T-helper 22 cell (primary cell): ENCODE data around the gene PRF1.
A peak's percentile ranks its signal among the peaks of the same experiment; 100 is the strongest.
"Not testable (repeated sequence)": the region's sequence is repeated elsewhere in the genome, so short reads cannot be mapped to it uniquely, and the experiment has no call there.

Experiments used
- DNase-seq: peaks from one replicate; pipeline ENCODE4 v3.0.0-alpha.2; 2020; ENCODE audit warnings: low read depth

The PRF1 gene

DNA sequence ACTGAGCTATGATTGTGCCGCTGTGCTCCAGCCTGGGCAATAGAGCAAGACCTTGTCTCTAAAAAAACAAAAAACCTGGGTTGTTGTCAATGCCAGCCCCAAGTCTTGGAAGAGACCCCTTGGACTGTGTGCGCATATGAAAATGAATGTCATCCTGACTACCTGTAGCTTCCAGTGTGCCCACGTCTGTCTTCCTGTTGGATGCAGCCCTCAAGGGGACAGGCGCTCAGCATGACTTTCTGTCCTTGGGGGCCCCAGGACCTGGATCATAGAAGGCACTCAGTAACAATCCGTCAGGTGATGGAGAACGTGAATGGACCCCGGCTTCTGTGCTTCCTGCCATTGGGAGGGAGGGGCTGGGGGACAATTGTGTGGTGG, 9.0 kb downstream of the PRF1 start:
- no peak for DNase-seq

DNA sequence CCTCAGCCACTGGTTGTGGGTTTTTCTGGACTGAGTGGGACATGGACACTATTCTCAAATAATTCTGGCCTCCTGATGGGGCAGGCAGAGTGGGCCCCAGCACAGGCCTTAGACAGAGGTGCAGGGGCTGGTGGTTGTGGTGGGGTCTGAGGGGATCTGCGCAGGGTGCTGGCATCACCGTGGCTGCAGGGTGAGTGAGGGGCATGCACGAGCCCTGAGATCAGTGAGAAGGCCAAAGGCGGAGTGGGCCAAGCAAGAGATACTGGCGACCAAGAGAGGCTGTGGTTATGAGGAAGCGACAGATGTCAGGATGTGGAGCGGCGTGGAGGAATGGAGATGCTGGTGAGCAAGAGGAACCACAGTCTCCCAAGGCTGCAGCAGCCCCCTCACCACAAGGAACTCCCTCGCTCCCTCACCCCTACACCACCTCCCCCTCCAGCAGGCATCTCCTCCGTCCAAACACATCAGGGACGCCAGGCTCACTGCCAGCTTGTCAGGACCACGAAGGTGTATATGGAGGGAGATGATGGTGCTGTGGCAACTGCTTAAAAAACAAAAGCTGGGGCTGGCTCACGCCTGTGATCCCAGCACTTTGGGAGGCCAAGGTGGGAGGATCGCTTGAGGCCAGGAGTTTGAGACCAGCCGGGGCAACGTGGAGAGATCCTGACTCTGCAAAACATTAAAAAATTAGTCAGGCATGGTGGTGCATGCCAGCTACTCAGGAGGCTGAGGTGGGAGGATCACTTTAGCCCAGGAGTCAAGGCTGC, 9.6 kb downstream of the PRF1 start:
- no peak for DNase-seq

DNA sequence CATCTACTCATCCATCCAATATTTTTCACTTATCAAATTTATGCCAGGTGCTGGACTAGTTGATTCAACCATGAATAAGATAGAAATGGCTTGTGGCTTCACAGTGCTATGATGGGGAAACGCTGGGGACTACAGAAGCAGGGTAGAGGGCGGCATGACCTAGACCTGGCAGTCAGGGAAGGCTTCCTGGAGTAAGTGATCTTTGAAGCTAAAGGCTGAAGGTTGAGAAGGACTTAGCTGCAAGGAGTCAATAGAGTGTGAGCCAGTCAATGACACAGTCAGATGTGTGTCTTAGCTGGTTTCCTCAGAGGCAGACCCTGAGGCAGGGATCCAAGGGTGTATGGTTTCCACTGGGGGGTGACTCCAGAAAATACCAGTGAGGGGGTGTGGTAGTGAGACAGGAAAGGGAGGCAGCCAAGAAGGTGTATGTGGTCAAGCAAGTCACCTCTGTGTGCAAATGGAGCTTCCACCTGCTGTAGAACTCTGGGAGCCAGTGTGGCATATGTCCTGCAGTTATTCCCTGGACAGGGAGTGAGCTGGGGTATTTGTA, 10.3 kb downstream of the PRF1 start:
- no peak for DNase-seq

DNA sequence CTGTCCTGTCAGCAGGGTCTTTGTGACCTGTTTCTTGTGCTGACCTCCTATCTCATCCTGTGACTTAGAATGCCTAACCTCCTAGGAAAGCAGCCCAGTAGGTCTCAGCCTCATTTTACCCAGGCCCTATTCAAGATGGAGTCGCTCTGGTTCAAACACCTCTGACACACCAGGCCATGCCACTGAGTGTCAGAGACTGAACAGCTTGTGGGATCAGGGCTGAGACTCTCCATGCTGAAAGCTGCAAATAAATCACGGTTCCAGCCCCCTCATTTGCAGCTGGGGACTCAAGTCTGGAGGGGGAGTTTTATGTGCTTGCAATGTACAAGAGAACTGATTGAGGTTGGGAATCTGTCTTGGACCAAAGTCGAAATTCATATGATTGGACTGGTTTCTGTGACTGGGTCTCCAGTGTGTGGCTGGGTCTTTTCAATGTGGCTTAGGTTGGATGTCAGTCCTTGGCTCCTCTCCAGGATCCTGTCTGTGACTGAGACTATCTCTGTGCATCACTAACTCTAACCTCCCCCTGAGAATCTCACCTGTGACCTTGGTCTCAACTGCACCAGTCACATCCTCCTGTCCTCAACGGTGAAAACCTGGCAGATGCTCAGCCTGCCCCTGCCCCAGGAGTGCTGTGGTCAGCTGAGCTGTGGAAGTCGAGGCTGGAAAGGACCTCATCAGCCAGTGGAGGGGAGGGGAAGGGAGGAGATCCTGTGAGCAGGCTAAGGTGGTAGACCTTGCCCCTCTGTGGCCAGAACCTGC, 11.7 kb downstream of the PRF1 start:
- no peak for DNase-seq

DNA sequence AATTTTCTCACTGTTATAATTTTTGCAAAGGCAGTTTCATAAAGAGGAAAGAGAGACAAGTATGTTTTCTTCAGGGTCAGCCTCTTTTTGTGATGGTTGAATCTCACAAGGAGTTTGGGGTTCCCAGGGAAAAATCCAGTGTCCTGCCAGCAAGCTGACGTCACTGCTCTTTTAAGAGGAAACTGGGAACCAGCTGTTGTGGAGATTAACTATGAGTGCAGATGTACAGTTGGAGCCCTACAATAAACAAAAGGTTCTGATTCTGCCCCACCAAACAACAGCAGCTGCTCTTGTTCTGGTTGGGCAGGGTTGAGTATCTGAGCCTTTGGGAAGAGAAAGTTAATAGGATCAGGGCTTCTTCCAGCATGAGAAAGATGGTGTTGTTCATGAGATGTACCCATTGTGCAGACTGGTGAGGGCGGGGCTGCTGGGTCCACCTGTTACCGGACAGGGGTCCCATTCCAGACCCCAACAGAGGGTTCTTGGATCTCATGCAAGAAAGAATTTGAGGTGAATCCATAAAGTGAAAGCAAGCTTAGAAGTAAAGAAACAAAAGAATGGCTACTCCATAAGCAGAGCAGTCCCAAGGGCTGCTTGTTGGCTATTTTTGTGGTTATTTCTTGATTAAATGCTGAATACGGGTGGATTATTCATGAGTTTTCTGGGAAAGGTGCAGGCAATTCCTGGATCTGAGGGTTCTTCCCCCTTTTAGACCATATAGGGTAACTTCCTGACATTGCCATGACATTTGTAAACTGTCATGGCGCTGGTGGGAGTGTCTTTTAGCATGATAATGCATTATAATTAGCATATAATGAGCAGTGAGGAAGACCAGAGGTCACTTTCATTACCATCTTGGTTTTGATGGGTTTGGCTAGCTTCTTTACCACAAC, 12.5 kb downstream of the PRF1 start:
- no peak for DNase-seq

DNA sequence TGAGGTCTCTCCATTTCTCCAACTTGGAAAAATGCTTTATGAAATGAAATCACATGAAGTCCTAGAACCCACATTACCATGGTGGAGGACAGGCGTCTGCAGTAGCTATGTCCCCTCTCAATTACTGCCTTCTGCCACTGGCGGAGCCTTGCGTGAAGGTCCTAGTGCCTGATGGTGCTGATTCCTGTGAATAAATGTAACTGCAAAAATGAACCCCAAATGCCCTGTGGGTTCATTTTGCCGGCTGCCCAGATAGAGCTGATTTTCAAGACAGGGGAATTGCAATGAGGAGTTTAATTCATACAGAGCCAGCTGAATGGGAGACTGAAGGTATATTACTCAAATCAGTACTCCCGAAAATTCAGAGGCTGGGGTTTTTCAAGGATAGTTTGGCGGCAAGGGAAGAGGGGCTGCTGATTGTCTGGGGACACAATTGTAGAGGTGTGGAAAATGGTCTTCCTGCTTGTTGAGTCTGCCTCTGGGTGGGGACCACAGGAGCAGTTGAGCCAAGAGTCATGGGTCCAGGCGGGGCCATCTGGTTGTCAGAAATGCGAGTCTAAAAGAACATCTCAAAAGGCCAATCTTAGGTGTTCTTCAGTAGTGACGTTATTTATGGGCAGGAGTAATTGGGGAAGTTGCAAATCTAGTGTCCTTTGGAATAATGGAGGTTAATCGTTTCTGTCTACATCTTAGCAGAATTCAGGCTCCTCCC, 13.5 kb downstream of the PRF1 start:
- no peak for DNase-seq

DNA sequence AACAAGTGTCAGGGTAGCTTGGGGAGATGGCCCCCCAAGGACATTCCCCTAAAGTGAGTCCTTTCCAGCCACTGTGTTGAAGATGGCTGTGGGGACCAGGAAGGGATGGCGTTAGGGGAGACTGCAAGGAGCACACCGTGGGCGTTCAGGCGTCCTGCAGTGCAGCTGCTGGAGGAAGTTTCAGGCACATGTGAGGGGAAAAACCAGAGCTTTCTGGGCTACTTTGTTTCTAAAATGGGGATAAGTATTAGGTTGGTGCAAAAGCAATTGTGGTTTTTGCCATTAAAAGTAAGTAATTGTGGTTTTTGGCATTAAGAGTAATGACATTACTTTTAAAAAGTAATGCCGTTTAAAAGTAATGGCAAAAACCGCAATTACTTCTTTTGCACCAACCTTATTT, 14.3 kb downstream of the PRF1 start:
- no peak for DNase-seq

DNA sequence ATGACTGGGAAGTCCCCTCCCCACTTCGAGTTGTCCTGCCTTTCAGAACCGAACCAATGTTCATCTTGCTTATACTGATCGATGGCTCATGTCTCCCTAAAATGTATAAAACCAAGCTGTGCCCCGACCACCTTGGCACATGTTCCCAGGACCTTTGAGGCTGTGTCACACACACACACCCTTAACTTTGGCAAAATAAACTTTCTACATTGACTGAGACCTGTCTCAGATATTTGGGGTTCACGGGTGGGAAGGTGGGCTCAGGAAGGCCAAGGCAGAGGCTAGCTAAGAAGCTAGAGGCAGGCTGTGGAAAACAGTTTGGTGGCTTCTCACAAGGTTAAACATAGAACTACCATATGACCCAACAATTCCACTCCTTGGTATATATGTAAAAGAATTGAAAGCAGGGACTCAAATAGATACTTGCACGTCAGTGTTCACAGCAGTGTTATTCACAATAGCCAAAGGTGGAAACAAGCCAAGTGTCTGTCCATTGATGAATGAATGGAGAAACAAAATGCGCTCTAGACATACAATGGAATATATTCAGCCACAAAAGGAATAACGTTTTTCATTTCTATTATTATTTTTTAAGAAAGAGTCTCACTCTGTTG, 15.4 kb downstream of the PRF1 start:
- DNase-seq: no peak

DNA sequence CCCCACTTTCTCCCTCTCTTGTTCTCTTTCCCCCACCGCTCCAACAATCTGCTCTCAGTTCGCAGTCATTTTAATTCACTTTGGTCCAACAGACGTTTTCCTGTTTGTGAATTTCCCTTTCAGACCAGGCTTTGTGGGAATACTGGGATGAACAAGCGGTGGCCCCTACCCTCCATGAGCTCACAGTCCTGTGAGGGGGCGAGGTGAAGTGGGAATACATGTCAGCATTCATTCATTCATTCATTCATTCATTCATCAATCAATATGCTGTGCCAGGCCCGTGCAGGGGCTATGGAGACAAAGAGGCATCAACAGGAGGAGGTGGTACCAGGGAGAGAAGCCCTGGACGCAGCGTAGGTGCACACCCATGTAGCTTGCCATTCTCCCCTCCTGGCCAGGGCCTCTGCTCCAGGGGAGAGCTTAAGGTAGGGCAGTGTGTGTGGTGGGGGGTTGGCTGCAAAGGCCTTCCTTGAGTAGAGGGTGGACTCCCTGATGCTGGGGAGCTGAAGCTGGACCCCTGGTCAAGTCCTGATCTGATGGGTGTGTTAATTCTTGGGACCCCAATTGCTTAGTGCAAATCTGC, 16.1 kb downstream of the PRF1 start:
- no peak for DNase-seq

DNA sequence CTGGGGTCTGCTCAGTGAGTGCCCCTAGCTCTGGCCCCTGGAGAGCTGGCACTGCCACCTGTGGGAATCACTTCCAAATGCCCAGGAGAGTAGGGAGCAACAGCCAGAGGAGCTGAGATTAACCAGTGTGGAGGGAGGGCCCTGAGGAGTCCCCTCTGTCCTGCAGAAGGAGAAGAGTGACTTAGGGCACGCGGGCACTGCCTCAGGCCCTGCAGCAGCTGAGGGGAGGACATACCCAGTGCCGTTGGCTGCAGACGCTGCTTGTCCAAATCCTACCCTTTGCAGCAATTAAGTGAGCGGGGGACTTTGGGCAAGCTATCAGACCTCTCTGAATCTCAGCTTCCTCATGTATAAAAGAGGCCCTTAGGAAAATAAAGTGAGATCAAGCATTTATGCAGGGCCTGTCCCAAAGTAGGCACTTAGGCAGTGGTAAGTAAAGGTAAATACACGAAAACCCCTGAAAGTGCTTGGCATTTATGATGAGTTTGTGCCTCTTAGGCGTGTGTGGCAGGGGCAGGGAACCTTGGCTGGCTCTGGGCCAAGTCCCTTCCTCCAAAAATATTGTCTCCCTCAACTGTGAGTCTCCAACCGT, 16.9 kb downstream of the PRF1 start:
- no peak for DNase-seq

DNA sequence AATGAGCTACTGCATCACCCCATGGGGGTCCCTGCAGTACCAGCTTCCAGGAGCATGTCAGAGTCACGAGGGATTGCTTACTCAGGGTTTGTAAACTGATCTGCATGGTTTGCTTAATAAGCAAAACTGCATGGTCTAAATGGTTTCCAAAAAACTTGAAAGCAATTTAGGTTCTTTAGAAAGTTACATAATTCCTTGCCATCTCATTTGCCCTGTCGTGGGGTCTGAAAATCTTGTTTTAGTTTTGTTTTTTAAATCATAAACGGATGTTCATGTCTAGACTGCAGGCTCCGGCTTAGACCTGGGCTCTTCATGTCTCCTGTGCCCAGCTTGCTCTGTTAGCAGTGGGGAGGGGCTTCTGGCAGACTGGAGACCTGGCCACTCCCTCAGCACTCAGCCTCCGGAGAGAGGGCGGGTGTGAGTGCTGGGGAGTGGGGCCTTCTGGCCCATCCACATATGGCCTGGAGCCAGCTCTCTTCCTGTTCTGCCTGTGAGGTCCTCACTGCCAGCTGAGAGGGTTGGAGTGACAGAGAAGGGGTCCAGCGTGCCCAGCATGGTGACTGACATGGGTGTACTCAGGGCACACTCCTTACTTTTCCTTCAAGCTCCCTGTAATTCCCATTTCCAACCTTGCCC, 17.5 kb downstream of the PRF1 start:
- DNase-seq: no peak

DNA sequence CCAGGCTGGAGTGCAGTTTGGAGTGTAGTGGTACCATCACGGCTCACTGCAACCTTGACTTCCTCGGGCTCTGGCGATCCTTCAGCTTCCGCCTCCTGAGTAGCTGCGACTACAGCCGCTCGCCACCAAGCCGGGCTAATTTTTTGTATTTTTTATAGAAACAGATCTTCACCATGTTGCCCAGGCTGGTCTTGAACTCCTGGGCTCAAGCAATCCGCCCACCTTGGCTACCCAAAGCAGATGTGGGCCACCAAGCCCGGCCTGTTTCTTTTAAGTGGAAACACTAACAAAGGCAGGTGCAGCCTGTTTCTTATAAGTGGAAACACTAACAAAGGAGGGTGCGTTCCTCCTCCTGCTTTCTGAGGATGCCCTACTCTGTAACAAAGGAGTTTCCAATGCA, 18.2 kb downstream of the PRF1 start:
- no peak for DNase-seq

DNA sequence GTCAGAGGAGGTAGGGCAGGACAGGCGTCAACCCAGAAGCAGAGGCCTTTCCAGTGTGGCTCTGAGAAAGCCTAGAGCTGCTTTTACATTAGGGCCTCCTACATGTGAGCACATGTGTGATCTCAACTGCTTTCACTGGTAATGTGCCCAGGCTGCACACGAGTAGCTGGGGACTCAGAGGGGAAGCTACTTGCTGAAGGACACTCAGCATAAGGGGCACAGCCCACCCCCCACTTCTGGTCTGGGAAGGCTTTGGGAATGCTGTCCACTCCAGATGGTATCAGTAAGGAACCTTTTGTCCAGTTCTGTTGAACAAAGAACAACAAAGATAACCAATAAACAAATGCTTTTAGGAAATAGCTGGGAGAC, 18.9 kb downstream of the PRF1 start:
- DNase-seq: no peak

DNA sequence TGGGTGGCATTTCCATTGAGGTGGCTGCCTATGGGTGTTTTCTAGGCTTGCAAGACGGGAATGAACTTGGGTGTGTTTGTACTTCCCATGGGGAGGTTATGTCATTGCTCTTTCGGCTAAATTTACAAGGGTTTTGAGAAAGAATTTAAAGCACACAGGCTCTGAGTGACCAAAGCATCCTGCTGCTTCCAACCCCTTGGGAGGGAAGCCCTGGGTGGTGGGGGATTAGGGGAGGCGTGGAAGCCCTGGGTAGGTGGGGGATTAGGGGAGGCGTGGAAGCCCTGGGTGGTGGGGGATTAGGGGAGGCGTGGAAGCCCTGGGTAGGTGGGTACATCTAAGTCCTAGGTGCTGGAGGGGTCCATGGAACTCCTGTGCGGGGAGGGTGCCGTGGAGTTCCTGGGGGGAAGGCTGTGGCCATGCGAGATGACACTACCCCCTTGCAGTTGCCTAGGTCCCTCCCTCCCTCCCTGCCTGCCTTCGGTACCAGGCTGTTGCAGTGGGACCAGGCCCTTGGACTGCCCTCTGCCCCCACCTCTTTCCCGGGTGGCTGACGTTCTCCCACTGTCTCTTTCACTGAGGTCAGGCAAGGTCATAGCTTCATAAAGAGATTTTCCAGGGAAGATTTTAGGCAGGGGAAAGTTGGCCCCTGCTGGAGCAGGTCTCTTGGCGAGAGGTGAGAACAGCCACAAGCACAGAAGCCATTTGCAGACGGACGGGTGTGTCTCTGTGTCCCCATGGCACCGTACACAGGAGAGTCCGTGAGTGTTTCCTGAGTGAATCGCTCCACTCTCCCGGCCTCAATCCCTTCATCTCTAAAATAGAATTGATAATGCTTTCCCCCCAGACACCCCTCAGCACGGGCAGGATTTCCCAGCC, 19.5 kb downstream of the PRF1 start:
- no peak for DNase-seq

DNA sequence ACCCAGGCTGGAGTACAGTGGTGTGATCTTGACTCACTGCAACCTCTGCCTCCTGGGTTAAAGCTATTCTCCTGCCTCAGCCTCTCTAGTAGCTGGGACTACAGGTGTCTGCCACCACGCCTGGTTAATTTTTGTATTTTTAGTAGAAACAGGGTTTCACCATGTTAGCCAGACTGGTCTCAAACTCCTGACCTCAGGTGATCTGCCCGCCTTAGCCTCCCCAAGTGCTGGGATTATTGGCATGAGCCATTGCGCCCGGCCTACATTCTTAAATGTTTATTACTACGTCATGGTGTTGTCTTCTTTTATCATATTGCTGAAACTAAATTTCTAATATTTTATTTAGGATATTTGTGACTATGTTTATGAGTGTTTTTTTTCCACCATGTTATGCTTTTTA, 21.4 kb downstream of the PRF1 start:
- not testable (repeated sequence) for DNase-seq

DNA sequence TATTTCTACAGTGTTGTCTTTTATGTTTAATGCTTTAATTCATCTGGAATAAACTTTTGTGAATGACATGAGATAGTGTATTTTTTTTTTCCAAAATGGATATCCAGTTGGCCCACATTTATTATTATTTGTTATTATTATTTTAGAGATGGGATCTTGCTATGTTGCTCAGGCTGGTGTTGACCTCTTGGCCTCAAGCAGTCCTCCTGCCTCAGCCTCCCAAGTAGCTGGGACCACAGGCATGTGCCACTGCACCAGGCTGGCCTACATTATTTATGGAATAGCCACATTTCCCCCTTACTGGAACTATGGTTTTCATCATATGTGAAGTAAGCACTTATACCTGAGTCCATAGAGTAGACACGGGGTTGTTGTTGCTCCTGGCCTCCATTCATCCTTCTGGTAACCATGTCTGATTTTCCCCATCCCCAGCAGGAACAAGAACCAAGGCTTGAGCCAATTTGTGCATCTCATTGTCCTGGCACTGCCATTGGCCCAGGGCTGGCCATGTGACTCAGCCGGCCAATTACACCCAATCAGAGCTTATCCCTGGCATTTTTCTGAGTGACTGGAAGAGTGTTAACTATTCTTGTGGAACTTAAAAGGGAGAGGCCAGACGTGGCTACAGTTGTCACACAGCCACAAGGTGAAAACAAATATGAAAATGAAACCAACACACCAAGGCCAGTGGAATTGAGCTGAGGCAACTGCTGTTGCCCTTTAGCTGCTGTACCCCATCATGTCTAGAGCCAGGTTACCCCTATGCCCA, 23.1 kb downstream of the PRF1 start:
- no peak for DNase-seq

DNA sequence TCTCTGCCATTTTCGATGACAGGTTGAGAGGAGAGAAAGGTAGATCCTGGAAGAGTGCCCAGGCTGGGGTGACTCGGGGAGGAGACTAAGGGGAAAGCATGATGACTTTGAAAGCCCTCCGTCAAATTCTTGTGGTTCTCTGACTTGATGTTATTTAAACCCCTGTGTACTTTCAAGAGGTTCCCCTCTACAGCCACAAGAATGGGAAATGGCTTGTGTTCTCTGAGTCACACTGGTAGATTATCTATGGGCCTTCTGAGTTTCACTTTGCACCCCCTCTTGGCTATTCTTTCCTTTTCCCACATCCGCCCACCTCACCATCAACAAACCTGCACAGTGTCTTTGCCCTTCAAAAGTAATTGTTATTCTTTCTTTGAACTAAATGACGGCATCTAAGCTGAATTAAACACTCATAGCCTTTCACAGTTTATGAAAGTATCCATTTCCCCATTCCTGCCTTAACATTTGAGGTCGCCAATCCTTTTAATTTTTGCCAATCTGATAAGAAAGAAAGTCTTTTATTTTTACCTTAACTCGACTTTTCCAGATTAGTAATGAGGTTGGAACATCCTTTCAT, 24.1 kb downstream of the PRF1 start:
- DNase-seq: peak; percentile 32
